Activated T-cell treated with anti-CD3 and anti-CD28 coated beads, Interleukin-2, amount 50 U/mL, for 4 hours (primary cell): ENCODE data around the gene ASB15. TPM values are rescaled to one million over a fixed set of nuclear protein-coding genes. Genes with fewer than 3 reads are reported as not detected.
"Not testable (repeated sequence)": the region's sequence is repeated elsewhere in the genome, so short reads cannot be mapped to it uniquely, and the experiment has no call there.

ENCODE experiments used
- ATAC-seq, 2 donors: fragments of 200-7000 bp; cut with Tn5 transposase; one replicate each; pipeline ENCODE4 v1.10.0; 2021
- DNase-seq: peaks from one replicate; pipeline ENCODE4 v3.0.0-alpha.2; 2020
- H3K27me3 Mint-ChIP-seq: one replicate; pipeline ENCODE4 v1.8.0; 2021; ENCODE audit warnings: low read depth, mixed read lengths
- H3K36me3 Mint-ChIP-seq: one replicate; pipeline ENCODE4 v1.8.0; 2022; ENCODE audit warnings: mixed read lengths; ENCODE audit not compliant: insufficient read depth
- H3K4me1 Mint-ChIP-seq: one replicate; pipeline ENCODE4 v1.8.0; 2021; ENCODE audit warnings: low read depth, mixed read lengths
- H3K4me3 Mint-ChIP-seq: one replicate; pipeline ENCODE4 v1.8.0; 2021; ENCODE audit warnings: mild to moderate bottlenecking, moderate library complexity, mixed read lengths
- H3K9me3 Mint-ChIP-seq: one replicate; pipeline ENCODE4 v1.8.0; 2021; ENCODE audit warnings: mixed read lengths
- total RNA-seq, 3 donors: library from RNA; stranded (reverse); gene quantifications; one replicate each; pipeline ENCODE4 v1.2.1, GENCODE V29; 2021

ASB15 gene
- total RNA-seq, result not detected

DNA sequence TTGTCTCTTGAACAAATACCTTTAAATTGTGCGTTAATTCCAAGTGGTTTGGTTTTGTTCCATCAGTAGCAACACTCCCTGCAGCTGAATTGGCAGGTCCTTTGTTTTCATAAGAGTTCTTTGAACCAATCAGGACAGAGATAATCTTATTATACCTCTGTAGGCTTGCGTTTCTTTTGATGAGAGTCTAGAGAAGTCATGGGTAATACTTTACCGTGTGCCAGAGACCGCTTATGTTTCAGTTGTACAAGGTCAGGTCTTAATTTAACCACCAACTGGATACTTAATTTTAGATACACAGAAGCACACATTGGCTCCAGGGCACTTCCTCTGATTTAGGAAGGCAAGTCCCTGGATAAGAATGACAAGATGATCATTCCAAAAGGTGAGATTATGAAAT, at the start of gene ASB15:
Gene ASB15, plus strand, starts transcription at position 292 of the 400 bp plus-strand sequence. CDS start 12,682 bp downstream, outside the sequence.
- Mint-ChIP-seq H3K4me1 (no peaks in the 10 kb centered on the region), H3K27me3 (peaks cover 10% of the 10 kb centered on the region), H3K9me3 (no peaks in the 10 kb centered on the region), H3K36me3 (no peaks in the 10 kb centered on the region), H3K4me3 (no peak within 1 kb of the TSS)
- DNase-seq (no peak), ATAC-seq (no peak)

DNA sequence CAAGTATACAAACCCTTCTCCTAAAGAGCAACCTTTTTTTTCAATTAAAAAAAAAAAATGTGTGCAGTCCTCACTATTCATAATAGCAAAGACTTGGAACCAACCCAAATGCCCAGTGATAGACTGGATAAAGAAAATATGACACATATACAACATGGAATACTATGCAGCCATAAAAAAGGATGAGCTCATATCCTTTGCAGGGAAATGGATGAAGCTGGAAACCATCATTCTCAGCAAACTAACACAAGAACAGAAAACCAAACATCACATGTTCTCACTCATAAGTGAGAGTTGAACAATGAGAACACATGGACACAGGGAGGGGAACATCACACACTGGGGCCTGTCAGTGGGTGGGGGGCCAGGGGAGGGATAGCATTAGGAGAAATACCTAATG, 49.5 kb upstream of the ASB15 start:
- H3K27me3 Mint-ChIP-seq, H3K9me3 Mint-ChIP-seq, ATAC-seq, H3K4me3 Mint-ChIP-seq, DNase-seq: not testable (repeated sequence)
- H3K36me3 Mint-ChIP-seq, result peaks cover 37% of the 10 kb centered on the region
- H3K4me1 Mint-ChIP-seq, result peaks cover 29% of the 10 kb centered on the region

DNA sequence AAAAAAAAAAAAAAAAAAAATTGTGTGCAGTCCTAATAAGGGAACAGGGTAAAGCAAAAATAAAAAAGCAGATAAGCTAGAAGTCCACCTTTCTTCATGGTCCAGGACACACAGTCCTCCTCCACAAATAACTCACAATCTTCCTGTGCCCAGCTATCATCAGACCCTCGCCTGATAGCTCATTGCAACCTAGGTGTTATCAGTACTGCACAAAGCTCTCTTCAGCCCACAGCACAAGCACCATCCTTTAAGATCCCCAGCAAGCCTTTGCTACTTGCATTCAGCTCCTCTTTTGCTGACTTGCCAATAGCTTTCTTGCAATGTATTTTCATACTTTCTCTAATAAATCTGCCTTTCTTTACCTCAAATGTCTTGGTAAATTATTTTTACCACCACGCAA, 49.0 kb upstream of the ASB15 start:
- Mint-ChIP-seq H3K36me3 (peaks cover 33% of the 10 kb centered on the region), H3K27me3 (no peaks in the 10 kb centered on the region), H3K4me1 (peaks cover 26% of the 10 kb centered on the region), H3K4me3 (no peak overlapping the region), H3K9me3 (no peaks in the 10 kb centered on the region)
- ATAC-seq (no peak), DNase-seq (no peak)

DNA sequence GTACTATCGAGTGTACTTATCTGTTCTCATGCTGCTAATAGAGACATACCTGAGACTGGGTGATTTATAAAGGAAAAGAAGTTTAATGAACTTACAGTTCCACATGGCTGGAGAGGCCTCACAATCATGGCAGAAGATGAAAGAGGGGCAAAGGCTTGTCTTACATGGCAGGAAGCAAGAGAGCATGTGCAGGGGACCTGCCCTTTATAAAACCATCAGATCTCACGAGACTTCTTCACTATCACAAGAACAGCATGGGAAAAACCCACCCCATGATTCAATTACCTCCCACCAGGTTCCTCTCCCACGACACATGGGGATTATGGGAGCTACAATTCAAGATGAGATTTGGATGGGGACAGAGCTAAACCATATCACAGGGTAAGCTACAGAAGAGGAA, 48.5 kb upstream of the ASB15 start:
- DNase-seq, result no peak
- no peak for ATAC-seq
- H3K4me1 Mint-ChIP-seq, result peaks cover 26% of the 10 kb centered on the region
- H3K36me3 Mint-ChIP-seq, result peaks cover 33% of the 10 kb centered on the region
- H3K9me3 Mint-ChIP-seq, result no peaks in the 10 kb centered on the region
- H3K4me3 Mint-ChIP-seq, result no peak overlapping the region
- H3K27me3 Mint-ChIP-seq, result no peaks in the 10 kb centered on the region

DNA sequence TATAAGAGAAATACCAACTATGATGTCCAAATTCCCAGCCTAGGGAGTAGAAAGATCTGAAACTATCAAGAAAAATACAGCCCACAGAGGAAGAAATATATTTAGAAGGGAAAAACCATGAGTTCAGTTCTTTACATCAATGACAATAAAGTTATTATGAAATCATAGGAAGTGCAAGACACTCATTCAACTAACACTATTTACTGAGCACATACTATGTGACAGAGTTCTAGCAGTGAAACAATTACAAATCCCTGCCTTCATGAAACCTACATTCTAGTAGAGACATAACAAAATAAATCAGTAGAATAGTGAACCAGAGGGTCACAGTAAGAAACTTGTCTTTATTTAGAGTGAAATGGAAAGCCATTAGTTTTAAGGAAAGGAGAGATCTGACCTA, 46.1 kb upstream of the ASB15 start:
- Mint-ChIP-seq H3K4me3 (no peak overlapping the region), H3K36me3 (peaks cover 16% of the 10 kb centered on the region), H3K27me3 (peaks cover 2% of the 10 kb centered on the region), H3K9me3 (no peaks in the 10 kb centered on the region), H3K4me1 (peaks cover 14% of the 10 kb centered on the region)
- ATAC-seq (no peak), DNase-seq (no peak)

DNA sequence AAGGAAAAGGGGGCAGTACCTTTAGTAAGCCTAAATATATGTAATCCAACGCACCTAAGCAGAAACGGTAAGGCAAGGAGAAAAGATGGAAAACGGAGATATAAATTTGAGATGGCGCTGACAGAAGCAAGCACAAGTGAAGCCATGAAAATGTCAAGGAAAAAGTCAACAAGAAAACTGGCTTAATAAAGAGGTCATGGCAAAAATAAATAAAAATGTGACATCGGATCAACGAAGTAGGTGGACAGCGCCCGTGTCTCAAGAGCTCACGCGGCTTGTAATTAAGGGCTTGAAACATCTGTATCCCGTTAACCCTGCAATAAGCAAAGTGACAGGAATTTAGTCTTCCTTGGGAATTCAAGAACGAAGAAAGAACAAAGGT, 44.6 kb upstream of the ASB15 start:
- H3K4me3 Mint-ChIP-seq, result no peak overlapping the region
- peaks cover 13% of the 10 kb centered on the region for H3K36me3 Mint-ChIP-seq
- peaks cover 14% of the 10 kb centered on the region for H3K4me1 Mint-ChIP-seq
- ATAC-seq (no peak), DNase-seq (no peak)
- H3K27me3 Mint-ChIP-seq, result peaks cover 2% of the 10 kb centered on the region
- H3K9me3 Mint-ChIP-seq, result no peaks in the 10 kb centered on the region

DNA sequence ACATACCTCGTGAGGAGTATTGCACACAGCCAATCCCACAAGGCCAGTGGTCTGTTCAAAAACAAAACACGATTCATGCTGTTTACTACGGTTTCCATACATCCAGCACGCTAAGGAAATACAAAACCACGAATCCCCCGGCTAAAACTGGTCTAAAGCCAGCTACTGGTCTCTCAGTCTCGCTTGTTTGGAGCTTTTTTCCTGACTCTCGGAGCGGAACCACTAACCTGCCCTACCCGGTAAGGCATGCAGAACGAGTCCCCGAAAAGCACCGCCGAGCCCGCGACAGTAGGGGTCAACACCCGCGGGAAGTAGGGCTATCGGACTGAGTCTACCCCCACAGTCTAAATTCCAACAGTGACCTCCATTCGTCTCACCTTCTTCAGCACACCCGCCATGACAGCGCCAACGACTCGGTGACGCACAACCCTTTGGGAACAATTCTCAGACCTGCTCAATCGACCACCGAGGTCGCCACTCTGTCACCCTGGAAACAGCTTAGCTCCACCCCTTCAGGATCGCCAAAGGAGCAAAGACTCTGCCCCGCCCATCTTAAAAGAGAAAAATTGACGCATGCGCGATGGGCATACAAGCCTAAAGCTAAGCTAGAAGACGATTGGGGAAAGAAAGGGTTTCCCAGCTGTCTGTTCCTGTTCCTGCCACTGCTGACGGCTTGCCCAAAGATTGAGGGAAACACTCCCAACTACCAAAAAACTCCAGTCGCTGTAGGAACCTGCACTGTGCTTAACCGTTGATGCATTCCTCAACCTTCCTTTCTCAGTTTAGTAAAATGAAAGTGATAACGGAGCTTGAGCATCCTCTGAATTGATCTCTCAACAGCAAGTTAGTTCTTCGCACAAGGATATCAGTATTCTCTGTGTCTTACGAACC, 44.0 kb upstream of the ASB15 start, which contains the start of gene NDUFA5:
Gene NDUFA5, minus strand, starts transcription at position 421 of the 891 bp plus-strand sequence. Its CDS starts 23 bp downstream, at position 398.
- H3K27me3 Mint-ChIP-seq, result peaks cover 2% of the 10 kb centered on the region
- H3K36me3 Mint-ChIP-seq, result peaks cover 10% of the 10 kb centered on the region
- H3K4me1 Mint-ChIP-seq, result peaks cover 11% of the 10 kb centered on the region
- ATAC-seq (peak; percentile 99), DNase-seq (peak; percentile 94)
- no peak within 1 kb of the TSS for H3K4me3 Mint-ChIP-seq
- no peaks in the 10 kb centered on the region for H3K9me3 Mint-ChIP-seq

DNA sequence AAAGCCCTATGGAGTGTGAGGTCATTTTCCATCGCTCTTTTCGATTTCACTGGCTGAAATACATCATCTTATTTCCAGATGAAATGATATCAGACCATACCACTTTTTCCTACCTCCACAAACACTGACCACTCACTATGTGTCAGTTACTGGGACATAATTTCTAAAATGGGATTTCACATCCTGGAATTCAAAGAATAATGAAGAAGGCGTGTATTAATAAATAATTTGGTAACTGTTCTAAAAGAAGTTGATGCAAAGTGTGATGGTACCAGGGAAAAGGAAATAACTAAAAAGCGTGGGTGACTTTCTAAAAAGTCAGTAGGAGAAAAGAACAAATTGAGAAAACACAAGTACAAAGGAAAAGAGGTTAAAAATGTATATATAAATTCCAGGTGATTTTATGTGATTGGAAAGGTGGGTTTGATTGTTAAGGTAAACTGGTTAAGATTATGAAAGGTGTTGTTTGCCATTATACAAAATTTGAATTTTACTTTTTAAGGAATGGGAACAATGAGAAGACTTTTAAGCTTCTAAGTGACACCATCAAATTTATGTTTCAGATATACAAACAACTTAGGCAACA, 43.2 kb upstream of the ASB15 start:
- DNase-seq (no peak), ATAC-seq (no peak)
- Mint-ChIP-seq H3K4me3 (no peak overlapping the region), H3K27me3 (peaks cover 2% of the 10 kb centered on the region), H3K36me3 (peaks cover 3% of the 10 kb centered on the region), H3K4me1 (peaks cover 4% of the 10 kb centered on the region), H3K9me3 (no peaks in the 10 kb centered on the region)

DNA sequence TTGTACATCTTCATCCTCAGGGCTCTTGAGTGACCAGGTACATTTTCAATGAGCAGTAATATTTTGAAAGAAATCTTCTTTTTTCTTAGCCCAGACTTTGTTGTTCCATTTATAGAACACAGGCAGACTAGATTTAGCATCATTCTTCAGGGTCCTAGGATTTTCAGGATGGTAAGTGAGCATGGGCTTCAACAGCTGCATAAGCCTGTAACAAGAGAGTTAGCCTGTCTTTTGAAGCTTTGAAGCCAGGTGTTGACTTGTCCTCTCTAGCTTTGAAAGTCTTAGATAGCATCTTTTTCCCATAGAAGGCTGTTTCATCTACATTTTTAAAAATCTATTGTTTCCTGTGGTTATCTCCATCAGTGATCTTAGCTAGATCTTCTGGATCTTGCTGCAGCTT, 39.5 kb upstream of the ASB15 start:
- no peak for ATAC-seq
- H3K36me3 Mint-ChIP-seq, result no peaks in the 10 kb centered on the region
- H3K27me3 Mint-ChIP-seq, result peaks cover 2% of the 10 kb centered on the region
- no peak for DNase-seq
- H3K9me3 Mint-ChIP-seq, result no peaks in the 10 kb centered on the region
- H3K4me1 Mint-ChIP-seq, result no peaks in the 10 kb centered on the region
- no peak overlapping the region for H3K4me3 Mint-ChIP-seq

DNA sequence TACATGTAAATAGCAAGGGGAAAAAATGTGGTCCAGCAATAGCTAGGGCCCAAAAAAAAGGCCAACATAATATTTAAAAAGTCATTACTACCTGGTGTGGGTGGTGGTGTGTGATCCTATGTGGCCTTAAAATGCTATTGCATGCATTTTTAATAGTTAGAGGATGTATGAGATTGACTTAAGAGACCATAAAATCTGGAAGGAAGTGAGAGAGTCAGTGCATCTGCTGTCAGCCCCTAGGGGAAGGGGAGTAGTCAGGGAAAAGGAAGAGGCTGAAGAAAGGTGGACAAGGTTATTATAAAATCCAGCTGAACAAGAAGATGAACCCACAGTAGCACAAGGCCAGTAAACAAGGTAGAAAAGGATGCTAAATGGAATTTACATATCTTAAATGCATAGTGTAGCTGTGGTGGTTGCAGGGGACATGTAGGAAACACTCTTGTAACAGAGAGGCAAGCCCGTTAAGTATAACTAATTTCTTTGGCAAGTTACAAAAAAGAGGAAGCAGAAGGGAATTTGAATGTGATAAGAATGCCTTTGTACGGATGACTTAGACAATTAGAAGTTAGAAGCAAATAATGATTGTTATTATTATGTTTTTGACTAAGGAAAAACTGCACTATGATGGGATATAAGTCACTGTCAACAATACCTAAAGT, 32.1 kb upstream of the ASB15 start:
- H3K36me3 Mint-ChIP-seq, result no peaks in the 10 kb centered on the region
- ATAC-seq, result no peak
- H3K4me1 Mint-ChIP-seq, result no peaks in the 10 kb centered on the region
- H3K4me3 Mint-ChIP-seq, result no peak overlapping the region
- no peak for DNase-seq
- peaks cover under 1% of the 10 kb centered on the region for H3K27me3 Mint-ChIP-seq
- no peaks in the 10 kb centered on the region for H3K9me3 Mint-ChIP-seq

DNA sequence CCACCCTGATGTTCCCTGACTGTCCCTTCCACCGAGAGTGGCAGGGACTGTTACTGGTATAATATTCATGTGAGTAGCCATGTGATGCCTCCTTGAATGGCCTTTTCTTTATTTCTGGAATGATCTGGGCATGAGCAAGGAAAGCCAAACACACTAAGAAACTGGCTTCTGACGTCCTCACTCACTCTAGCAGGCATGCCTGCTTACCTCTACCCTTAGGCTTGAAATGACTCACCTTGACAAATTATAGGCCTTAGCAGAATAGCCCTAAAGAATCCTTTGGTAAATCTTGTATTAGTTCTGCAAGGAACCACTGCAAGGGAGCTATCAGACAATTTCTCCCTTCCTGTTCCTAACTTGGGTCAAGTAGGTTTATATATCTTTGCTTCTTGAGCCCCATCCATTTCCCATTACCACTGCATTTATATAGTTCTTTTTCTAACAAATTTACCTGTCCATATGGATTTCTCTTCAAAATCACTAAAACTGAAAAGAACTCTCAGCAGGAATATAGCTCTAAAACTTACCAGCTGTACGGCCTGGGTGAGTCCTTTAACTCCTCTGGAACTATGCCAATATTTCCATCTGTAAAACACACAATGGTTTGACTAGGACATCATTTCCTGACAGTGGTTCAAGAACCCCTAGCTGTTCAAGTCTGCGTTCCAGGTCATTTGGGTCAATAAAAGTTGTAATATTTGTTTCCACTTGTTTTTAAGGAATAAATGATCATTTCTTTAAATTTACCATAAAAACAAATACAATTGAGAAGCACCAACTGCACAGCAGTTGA, 31.0 kb upstream of the ASB15 start:
- Mint-ChIP-seq H3K4me3 (no peak overlapping the region), H3K27me3 (peaks cover 1% of the 10 kb centered on the region), H3K4me1 (no peaks in the 10 kb centered on the region), H3K9me3 (no peaks in the 10 kb centered on the region), H3K36me3 (no peaks in the 10 kb centered on the region)
- ATAC-seq (no peak), DNase-seq (no peak)

DNA sequence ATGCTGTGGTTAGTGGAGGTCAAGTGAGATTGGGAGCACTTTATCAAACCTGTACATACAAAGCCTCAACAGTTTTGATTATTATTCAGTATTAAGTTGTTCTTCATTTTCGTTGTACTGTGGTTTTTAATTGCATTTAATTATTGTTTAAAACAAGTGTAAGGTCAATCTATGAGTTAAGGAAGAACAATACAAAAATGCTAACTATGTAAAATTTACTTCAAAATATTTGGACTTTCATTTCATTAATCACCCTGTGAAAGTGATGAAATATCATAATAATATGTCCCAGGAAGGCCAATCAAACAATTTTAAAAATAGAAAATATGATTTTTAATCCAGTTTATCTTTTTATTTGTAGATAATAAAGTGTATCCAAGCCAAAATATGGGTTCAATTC, 30.4 kb upstream of the ASB15 start:
- H3K4me3 Mint-ChIP-seq, result no peak overlapping the region
- no peaks in the 10 kb centered on the region for H3K36me3 Mint-ChIP-seq
- H3K27me3 Mint-ChIP-seq, result peaks cover 1% of the 10 kb centered on the region
- H3K4me1 Mint-ChIP-seq, result no peaks in the 10 kb centered on the region
- DNase-seq (no peak), ATAC-seq (no peak)
- no peaks in the 10 kb centered on the region for H3K9me3 Mint-ChIP-seq

DNA sequence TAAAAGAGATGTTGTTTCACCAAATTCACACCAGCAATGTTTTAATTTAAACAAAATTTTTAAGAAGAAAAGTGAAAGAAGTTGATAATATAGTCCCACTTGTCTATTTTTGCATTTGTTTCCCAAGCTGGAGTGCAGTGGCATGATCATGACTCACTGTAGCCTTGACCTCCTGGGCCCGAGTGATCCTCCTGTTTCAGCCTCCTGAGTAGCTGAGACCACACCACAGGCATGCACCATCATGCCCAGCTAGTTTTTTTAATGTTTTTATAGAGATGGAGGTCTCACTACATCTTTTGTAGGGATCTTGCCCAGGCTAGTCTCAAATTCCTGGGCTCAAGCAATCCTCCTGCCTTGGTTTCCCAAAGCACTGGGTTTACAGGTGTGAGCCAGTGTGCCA, 29.9 kb upstream of the ASB15 start:
- no peaks in the 10 kb centered on the region for H3K4me1 Mint-ChIP-seq
- H3K4me3 Mint-ChIP-seq, result no peak overlapping the region
- DNase-seq (no peak), ATAC-seq (no peak)
- H3K9me3 Mint-ChIP-seq, result no peaks in the 10 kb centered on the region
- no peaks in the 10 kb centered on the region for H3K36me3 Mint-ChIP-seq
- peaks cover 1% of the 10 kb centered on the region for H3K27me3 Mint-ChIP-seq

DNA sequence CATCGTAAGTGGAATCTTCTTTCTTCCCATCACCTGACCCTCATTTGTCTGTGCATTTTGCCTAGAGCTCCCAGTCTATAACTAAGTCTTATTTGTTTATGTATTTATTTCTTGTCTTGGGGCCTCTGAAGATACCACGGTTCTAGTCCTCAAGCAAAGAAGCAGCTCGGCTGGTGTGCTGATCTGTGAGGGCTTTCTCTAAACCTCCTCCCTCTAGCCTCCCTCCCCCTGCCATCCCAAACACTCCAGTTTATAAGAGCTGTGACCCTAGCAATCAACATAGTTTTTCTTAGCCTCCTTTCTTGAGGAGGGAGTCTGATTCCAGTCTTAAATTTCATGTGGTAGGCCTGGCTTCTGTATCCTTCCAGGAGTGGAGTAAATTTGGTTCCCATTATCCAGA, 28.3 kb upstream of the ASB15 start:
- ATAC-seq, result no peak
- DNase-seq, result no peak
- Mint-ChIP-seq H3K9me3 (no peaks in the 10 kb centered on the region), H3K4me3 (no peak overlapping the region), H3K27me3 (peaks cover 4% of the 10 kb centered on the region), H3K4me1 (no peaks in the 10 kb centered on the region), H3K36me3 (no peaks in the 10 kb centered on the region)
